Endothelial cell (in vitro differentiated cells): Measurements from ENCODE around the gene RALGPS1. TPM values are rescaled to one million over a fixed set of nuclear protein-coding genes. Genes with fewer than 3 reads are reported as not detected.

ENCODE experiments used
- DNase-seq: peaks from one replicate; pipeline ENCODE4 v3.0.0; 2021; ENCODE audit warnings: low spot score
- H3K27ac Mint-ChIP-seq: one replicate; pipeline ENCODE4 v1.8.0; 2021; ENCODE audit warnings: mixed read lengths, inconsistent platforms; ENCODE audit not compliant: unreplicated experiment
- H3K27me3 Mint-ChIP-seq: one replicate; pipeline ENCODE4 v1.8.0; 2021; ENCODE audit warnings: mild to moderate bottlenecking, moderate library complexity, mixed read lengths, inconsistent platforms; ENCODE audit not compliant: unreplicated experiment
- H3K36me3 Mint-ChIP-seq: one replicate; pipeline ENCODE4 v1.8.0; 2021; ENCODE audit warnings: mild to moderate bottlenecking, low read depth, mixed read lengths, inconsistent platforms; ENCODE audit not compliant: unreplicated experiment
- H3K4me1 Mint-ChIP-seq: one replicate; pipeline ENCODE4 v1.8.0; 2021; ENCODE audit warnings: mild to moderate bottlenecking, mixed read lengths, inconsistent platforms; ENCODE audit not compliant: unreplicated experiment
- H3K4me3 Mint-ChIP-seq: one replicate; pipeline ENCODE4 v1.8.0; 2021; ENCODE audit warnings: mild to moderate bottlenecking, mixed read lengths, inconsistent platforms; ENCODE audit not compliant: unreplicated experiment
- H3K9me3 Mint-ChIP-seq: one replicate; pipeline ENCODE4 v1.8.0; 2021; ENCODE audit warnings: mixed read lengths, inconsistent platforms; ENCODE audit not compliant: unreplicated experiment
- CTCF ChIP-seq: fragments of 200-600 bp; sonication (generic); IDR thresholded peaks from one replicate; pipeline ENCODE4 v1.5.0; 2021; ENCODE audit warnings: antibody characterized with exemption; ENCODE audit not compliant: unreplicated experiment
- total RNA-seq: library from RNA; stranded (reverse); fragmentation: NEBNext Ultra II Directional; extraction: Animal tissue kit (Norgen Biotek cat#: 25700); gene quantifications from one replicate; pipeline ENCODE4 v1.2.1, GENCODE V29; 2021; ENCODE audit not compliant: unreplicated experiment

The RALGPS1 gene
- total RNA-seq, 1 donor from 2014 or later: 6.4 TPM

DNA sequence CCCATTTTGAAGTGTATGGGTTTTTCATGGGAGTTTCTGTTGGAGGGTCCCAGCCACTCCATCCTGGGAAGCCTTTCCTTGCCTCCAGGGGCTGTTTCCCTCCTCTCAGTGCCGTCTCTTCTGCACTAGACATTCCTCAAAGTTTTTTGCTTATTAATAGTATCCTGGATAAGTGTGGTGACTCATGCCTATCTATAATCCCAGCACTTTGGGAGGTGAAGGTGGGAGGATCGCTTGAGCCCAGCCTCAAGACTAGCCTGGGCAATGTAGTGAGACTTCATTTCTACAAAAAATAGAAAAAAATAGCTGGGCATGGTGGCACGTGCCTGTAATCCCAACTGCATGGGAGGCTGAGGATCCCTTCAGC lies 43.1 kb downstream of the RALGPS1 start:
- peaks cover 7% of the 10 kb centered on the region for H3K4me1 Mint-ChIP-seq
- DNase-seq: no peak
- no peak for TF ChIP-seq CTCF
- H3K27me3 Mint-ChIP-seq: peaks cover 9% of the 10 kb centered on the region
- H3K36me3 Mint-ChIP-seq: no peaks in the 10 kb centered on the region
- no peak overlapping the region for H3K4me3 Mint-ChIP-seq
- H3K9me3 Mint-ChIP-seq: peaks cover 3% of the 10 kb centered on the region
- H3K27ac Mint-ChIP-seq: no peak overlapping the region

- H3K9me3 Mint-ChIP-seq: peaks cover 3% of the 10 kb centered on the region
- peaks cover 5% of the 10 kb centered on the region for H3K27me3 Mint-ChIP-seq
- DNase-seq: no peak
- no peak overlapping the region for H3K4me3 Mint-ChIP-seq
- peak overlapping the region; percentile 6 for H3K27ac Mint-ChIP-seq
- no peaks in the 10 kb centered on the region for H3K36me3 Mint-ChIP-seq
- peaks cover 7% of the 10 kb centered on the region for H3K4me1 Mint-ChIP-seq
- no peak for TF ChIP-seq CTCF
Observed at GRCh38 chr9:126959336-126959735, 44.8 kb downstream of the RALGPS1 start.

GRCh38 chr9:126959917-126960316 lies 45.3 kb downstream of the RALGPS1 start:
- DNase-seq: no peak
- Mint-ChIP-seq H3K4me1 (peaks cover 7% of the 10 kb centered on the region), H3K9me3 (peaks cover 3% of the 10 kb centered on the region), H3K27me3 (peaks cover 5% of the 10 kb centered on the region), H3K36me3 (no peaks in the 10 kb centered on the region), H3K27ac (peak overlapping the region; percentile 6), H3K4me3 (no peak overlapping the region)
- no peak for TF ChIP-seq CTCF

GRCh38 chr9:126962336-126962735 lies 47.8 kb downstream of the RALGPS1 start:
- Mint-ChIP-seq H3K36me3 (no peaks in the 10 kb centered on the region), H3K4me3 (no peak overlapping the region), H3K27me3 (peaks cover 7% of the 10 kb centered on the region), H3K4me1 (no peaks in the 10 kb centered on the region), H3K9me3 (no peaks in the 10 kb centered on the region), H3K27ac (no peak overlapping the region)
- TF ChIP-seq CTCF: no peak
- no peak for DNase-seq

DNA sequence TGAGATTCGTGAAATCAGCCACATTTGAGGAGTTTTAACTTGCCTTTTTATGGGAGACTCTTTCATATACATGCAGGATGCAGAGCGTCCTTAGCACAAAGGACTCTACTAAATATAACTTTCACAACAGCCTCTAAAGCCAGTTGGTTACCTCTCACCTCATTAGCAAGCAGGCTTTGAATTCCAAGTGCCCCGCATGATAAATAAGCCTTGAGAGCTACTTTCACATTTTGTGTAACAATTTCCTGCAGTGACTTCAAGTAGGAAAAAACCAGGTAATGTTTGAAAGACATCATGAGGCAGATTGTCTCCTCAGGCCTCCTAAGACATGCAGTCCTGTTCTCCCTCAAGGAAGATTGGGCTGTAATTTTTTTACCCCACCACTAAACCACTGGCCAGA lies 50.5 kb downstream of the RALGPS1 start:
- Mint-ChIP-seq H3K27me3 (peaks cover 7% of the 10 kb centered on the region), H3K9me3 (no peaks in the 10 kb centered on the region), H3K4me3 (no peak overlapping the region), H3K36me3 (no peaks in the 10 kb centered on the region), H3K4me1 (no peaks in the 10 kb centered on the region), H3K27ac (no peak overlapping the region)
- no peak for DNase-seq
- no peak for TF ChIP-seq CTCF
